Tibial nerve (tissue), 4 donors: ENCODE data around the gene NFS1. TPM values are rescaled to one million over a fixed set of nuclear protein-coding genes. Genes with fewer than 3 reads are reported as not detected.

Source experiments
- DNase-seq, 2 donors: peaks; one replicate each; pipeline ENCODE4 v3.0.0-alpha.2; 2019; ENCODE audit warnings: low spot score in 2 of 2
- H3K27ac ChIP-seq, 4 donors: fragments of 200-600 bp; sonication (generic) in 3 of 4; one replicate each; pipeline ENCODE4 v1.5.1; 2017 to 2019; ENCODE audit warnings: mild to moderate bottlenecking in 1 of 4
- H3K27me3 ChIP-seq, 2 donors: fragments of 200-600 bp; sonication (generic) in 1 of 2; one replicate each; pipeline versions ENCODE4 v1.5.1 to v1.6.0; 2017 to 2019
- H3K36me3 ChIP-seq, 3 donors: fragments of 200-600 bp; sonication (generic); one replicate each; pipeline ENCODE4 v1.5.1; 2018 to 2019
- H3K4me1 ChIP-seq, 4 donors: fragments of 200-600 bp; sonication (generic) in 3 of 4; one replicate each; pipeline ENCODE4 v1.5.1; 2017 to 2019
- H3K4me3 ChIP-seq, 4 donors: fragments of 200-600 bp; sonication (generic) in 3 of 4; one replicate each; pipeline ENCODE4 v1.5.1; 2017 to 2019; ENCODE audit warnings: mild to moderate bottlenecking in 1 of 4, moderate library complexity in 1 of 4
- H3K9me3 ChIP-seq, 4 donors: fragments of 200-600 bp; sonication (generic) in 3 of 4; one replicate each; pipeline ENCODE4 v1.5.1; 2017 to 2019
- CTCF ChIP-seq, 5 experiments: fragments of 200-600 bp in 3 of 5; fragments of 450-650 bp in 2 of 5; sonication (generic) in 3 of 5; IDR thresholded peaks; one replicate each; pipeline ENCODE4 v1.5.1; 2016 to 2019; ENCODE audit warnings: antibody characterized with exemption in 5 of 5, mild to moderate bottlenecking in 3 of 5, moderate library complexity in 2 of 5
- EP300 ChIP-seq, 2 donors: sonication (generic); formaldehyde crosslinking; IDR thresholded peaks; one replicate each; pipeline ENCODE4 v1.6.1; 2017; ENCODE audit warnings: antibody characterized with exemption in 2 of 2, mild to moderate bottlenecking in 1 of 2
- POLR2A ChIP-seq, 2 donors: fragments of 450-650 bp; IDR thresholded peaks; one replicate each; pipeline ENCODE4 v1.6.1; 2017; ENCODE audit warnings: antibody characterized with exemption in 2 of 2, mild to moderate bottlenecking in 2 of 2, moderate library complexity in 2 of 2
- WGBS, 2 donors: methylation state at CpG; one replicate each; pipeline ENCODE4 v1.1.5; 2018; 5-methylcytosine and 5-hydroxymethylcytosine counted together
- total RNA-seq, 4 donors: library from RNA; depleted of rRNA; stranded (reverse); fragments of >200 nt; gene quantifications; one replicate each; pipeline ENCODE4 v1.1.0, GENCODE V29; 2016

NFS1 gene
- total RNA-seq, 4 donors from 2014 or later = 17.7 to 64.1 (median 34.5) TPM

GRCh38 chr20:35664466-35665206, 34.5 kb downstream of the NFS1 start, which contains the start of the genes CPNE1 and RBM12:
CPNE1 (minus strand) TSS chr20:35664900; CDS start chr20:35632923, 31,977 bp downstream.
RBM12 (minus strand) TSS chr20:35664900; CDS start chr20:35655322, 9,578 bp downstream.
- Histone ChIP-seq H3K36me3 (peaks cover 0 to 22% (median 7%) of the 10 kb centered on the region in 3 donors), H3K27me3 (no peaks in the 10 kb centered on the region), H3K27ac (peak within 1 kb of the TSS; percentile 97 to 99 (median 98)), H3K4me3 (peak within 1 kb of the TSS; percentile 69 to 90 (median 78)), H3K9me3 (no peaks in the 10 kb centered on the region), H3K4me1 (peaks cover 0 to 42% (median 36%) of the 10 kb centered on the region in 4 donors)
- DNase-seq = peak; percentile 76 to 78
- WGBS, 2 donors = 1 to 2% methylated on average over 34 to 38 of the region's 61 CpGs
- TF ChIP-seq POLR2A (IDR thresholded peaks at IDR 0.05) (peak; percentile 94 to 99), EP300 (IDR thresholded peaks at IDR 0.05) (peak; percentile 92 to 99), CTCF (IDR thresholded peaks at IDR 0.05) (peak in 1 of 5 experiments; percentile 34)

DNA sequence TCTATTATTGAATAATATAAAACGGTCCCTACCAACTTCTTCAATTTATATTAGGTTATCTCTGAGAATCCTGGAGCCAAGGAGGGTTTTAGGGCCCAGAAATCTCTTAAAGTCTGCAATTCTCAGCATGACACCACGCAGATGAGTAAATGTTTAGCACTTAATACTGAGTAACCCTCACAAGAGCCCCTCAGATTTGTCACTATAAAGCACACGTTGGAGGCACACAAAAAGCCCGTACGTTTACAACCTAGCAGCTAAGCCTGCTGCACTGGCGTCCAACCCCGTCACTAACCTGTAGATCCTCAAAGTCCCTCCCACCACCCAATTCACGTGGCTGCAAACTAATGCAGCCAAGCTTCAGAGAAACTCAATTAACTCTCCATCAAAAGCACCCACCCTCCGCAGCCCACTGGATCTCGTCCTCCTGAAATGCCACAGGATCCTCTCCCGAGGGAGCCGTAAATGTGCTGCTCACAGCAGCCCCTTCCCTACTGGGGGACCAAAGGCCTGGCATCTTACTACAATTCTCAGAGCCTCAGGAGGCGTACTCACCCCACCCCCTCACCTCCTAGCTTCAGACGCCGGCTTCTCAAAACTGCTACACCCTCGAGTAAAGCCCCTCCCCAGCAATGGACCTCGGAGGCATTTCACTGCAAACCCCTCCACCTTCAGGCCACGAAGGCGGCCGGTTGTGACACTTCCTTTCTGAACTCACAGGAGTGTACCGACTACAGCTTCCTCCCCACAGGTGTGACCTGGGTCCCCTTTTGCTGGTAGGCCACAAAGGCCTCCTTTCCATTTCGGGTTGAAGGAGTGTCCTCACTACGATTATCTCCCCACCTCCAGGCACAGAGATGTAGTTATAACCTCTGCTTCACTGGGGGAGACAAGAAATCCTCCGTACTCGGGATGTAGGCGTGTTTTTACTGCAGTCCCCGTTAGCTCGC, 35.4 kb downstream of the NFS1 start:
- Histone ChIP-seq H3K4me1 (peaks cover 0 to 50% (median 41%) of the 10 kb centered on the region in 4 donors), H3K4me3 (peak overlapping the region; percentile 69 to 90 (median 78)), H3K27me3 (no peaks in the 10 kb centered on the region), H3K9me3 (no peaks in the 10 kb centered on the region), H3K36me3 (peaks cover 0 to 14% (median 3%) of the 10 kb centered on the region in 3 donors), H3K27ac (peak overlapping the region; percentile 97 to 99 (median 98))
- 0 to 2% methylated on average over 26 to 28 of the region's 28 CpGs for WGBS, 2 donors
- DNase-seq = peak in 1 of 2 donors; percentile 19
- TF ChIP-seq EP300 (IDR thresholded peaks at IDR 0.05) = no peak
- TF ChIP-seq POLR2A (IDR thresholded peaks at IDR 0.05) = peak in 1 of 2 donors; percentile 35
- peak in 1 of 5 experiments; percentile 0 for TF ChIP-seq CTCF (IDR thresholded peaks at IDR 0.05)

GRCh38 chr20:35662551-35662950, 36.6 kb downstream of the NFS1 start:
- TF ChIP-seq POLR2A (IDR thresholded peaks at IDR 0.05) (no peak), CTCF (IDR thresholded peaks at IDR 0.05) (no peak), EP300 (IDR thresholded peaks at IDR 0.05) (no peak)
- DNase-seq = no peak
- Histone ChIP-seq H3K9me3 (no peaks in the 10 kb centered on the region), H3K36me3 (peaks cover 0 to 5% (median 0%) of the 10 kb centered on the region in 3 donors), H3K4me1 (peaks cover 0 to 63% (median 42%) of the 10 kb centered on the region in 4 donors), H3K4me3 (peak overlapping the region in 2 of 4 donors; percentile 69 to 78), H3K27me3 (no peaks in the 10 kb centered on the region), H3K27ac (peak overlapping the region in 2 of 4 donors; percentile 64 to 98)
- 16 to 24% methylated on average over 2 of the region's 2 CpGs for WGBS, 2 donors

DNA sequence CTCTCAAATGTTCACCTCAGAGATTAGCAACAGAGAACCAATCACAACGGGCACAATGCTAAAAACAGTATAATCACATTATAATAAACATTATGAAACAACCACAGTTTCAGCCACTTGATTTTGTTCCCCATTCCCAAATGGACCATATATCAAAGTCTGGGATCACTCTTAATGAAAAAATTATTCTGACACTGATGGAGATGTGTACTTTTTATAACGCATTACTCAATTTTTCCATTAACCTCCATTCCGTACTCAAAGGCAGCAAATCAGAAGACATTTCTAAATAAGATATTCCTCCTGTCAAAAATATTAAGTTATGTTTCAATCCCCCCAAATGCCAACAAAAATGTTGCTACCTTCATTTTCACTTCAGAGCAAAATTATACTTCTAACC, 37.2 kb downstream of the NFS1 start:
- 26 to 30% methylated on average over 3 of the region's 3 CpGs for WGBS, 2 donors
- Histone ChIP-seq H3K4me3 (peak overlapping the region in 1 of 4 donors; percentile 2), H3K27me3 (no peaks in the 10 kb centered on the region), H3K27ac (peak overlapping the region in 2 of 4 donors; percentile 62 to 64), H3K4me1 (peaks cover 0 to 69% (median 45%) of the 10 kb centered on the region in 4 donors), H3K36me3 (no peaks in the 10 kb centered on the region), H3K9me3 (no peaks in the 10 kb centered on the region)
- DNase-seq = no peak
- TF ChIP-seq POLR2A (IDR thresholded peaks at IDR 0.05) = no peak
- no peak for TF ChIP-seq CTCF (IDR thresholded peaks at IDR 0.05)
- no peak for TF ChIP-seq EP300 (IDR thresholded peaks at IDR 0.05)
